Measurements from ENCODE around the gene APOO.

GRCh38 chrX:23896981-23897380, 10.8 kb downstream of the APOO start:
- TF ChIP-seq POLR2A (IDR thresholded peaks at IDR 0.05) (no peak), CTCF (IDR thresholded peaks at IDR 0.05) (no peak)
